GM23338 (cell line): ENCODE data around the gene MEIOSIN.

ENCODE experiments used
- CREB1 ChIP-seq: fragments of 250-450 bp; sonication (Bioruptor Pico); IDR thresholded peaks from 2 replicates; pipeline ENCODE4 v1.5.0; 2020; ENCODE audit warnings: low read depth, mild to moderate bottlenecking, moderate library complexity
- EZH2 ChIP-seq: fragments of 200-600 bp; sonication (generic); IDR thresholded peaks from one replicate; pipeline ENCODE4 v1.8.0; 2017; ENCODE audit warnings: antibody characterized with exemption, mild to moderate bottlenecking, low read depth; ENCODE audit not compliant: unreplicated experiment
- EZH2phosphoT487 ChIP-seq: fragments of 200-600 bp; sonication (generic); IDR thresholded peaks from one replicate; pipeline ENCODE4 v1.8.1; 2018; ENCODE audit warnings: antibody characterized with exemption; ENCODE audit not compliant: unreplicated experiment
- POLR2AphosphoS5 ChIP-seq: IDR thresholded peaks from 2 replicates; pipeline ENCODE4 v1.6.1; 2016; ENCODE audit warnings: antibody characterized with exemption, low read depth
- STAT1 ChIP-seq: IDR thresholded peaks from one replicate; pipeline ENCODE4 v1.6.1; 2016; ENCODE audit warnings: antibody characterized with exemption; ENCODE audit not compliant: unreplicated experiment
- ZNF114 ChIP-seq: fragments of 250-450 bp; sonication (Bioruptor Pico); IDR thresholded peaks from 2 replicates; pipeline ENCODE4 v1.5.0; 2020; ENCODE audit warnings: mild to moderate bottlenecking, moderate library complexity
- ZNF331 ChIP-seq: fragments of 250-450 bp; sonication (Bioruptor Pico); IDR thresholded peaks from 2 replicates; pipeline ENCODE4 v1.5.0; 2020; ENCODE audit warnings: low read depth, mild to moderate bottlenecking, moderate library complexity
- TF ChIP-seq, protein P1 (sequence below), 2 experiments: fragments of 200-600 bp in 1 of 2; sonication (generic) in 1 of 2; conservative IDR thresholded peaks; 2 replicates each; pipeline versions ENCODE4 v1.5.1 to v1.6.1; 2016 to 2017; ENCODE audit warnings: antibody characterized with exemption in 2 of 2, low read depth in 2 of 2, mild to moderate bottlenecking in 2 of 2, moderate library complexity in 1 of 2
- TF ChIP-seq, protein P2 (sequence below): IDR thresholded peaks from one replicate; pipeline ENCODE4 v1.6.1; 2018; ENCODE audit warnings: antibody characterized with exemption; ENCODE audit not compliant: unreplicated experiment
- TF ChIP-seq, protein P3 (sequence below): fragments of 250-450 bp; sonication (Bioruptor Pico); IDR thresholded peaks from 2 replicates; pipeline ENCODE4 v1.5.0; 2020; ENCODE audit warnings: mild to moderate bottlenecking, moderate library complexity

DNA sequence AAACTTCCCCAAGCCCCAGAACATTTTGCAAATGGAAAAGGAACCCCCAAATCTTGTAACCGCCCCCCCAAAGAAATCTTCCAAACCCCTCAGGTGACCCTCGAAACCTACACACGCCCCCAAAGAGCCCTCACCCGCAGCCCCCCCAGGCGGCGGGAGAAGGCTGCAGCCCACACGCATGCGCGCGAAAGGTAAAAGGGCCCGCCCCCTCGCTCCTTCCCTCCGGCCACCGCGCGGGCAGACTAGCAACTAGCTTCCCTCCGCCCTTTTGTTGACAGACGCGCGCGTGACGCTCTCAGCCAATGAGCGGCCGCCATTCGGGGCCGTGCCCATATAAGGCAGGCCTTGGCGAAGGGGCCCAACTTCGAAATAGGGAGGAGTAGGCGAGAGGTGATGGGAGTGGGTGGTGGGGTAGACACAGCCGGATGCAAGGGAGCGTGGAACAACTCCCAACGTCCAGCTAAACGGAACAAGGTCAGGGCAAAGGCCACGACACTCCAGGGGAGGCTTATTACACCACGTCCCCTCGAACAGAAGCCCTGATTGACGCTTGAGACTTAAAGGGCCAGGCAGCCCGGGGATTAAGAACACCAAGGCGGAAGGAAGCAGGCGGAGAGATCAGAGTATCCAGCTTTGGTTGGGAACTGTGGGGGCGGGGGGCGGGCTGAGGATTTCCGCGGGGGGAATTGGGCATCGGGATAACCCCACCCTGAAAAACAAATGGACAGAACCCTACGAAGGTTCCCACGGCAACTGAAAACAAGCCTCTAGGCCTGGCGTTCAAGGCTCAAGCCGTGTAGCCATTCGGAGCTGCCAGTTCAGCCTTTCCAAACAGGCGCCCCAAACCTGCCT, 15.9 kb upstream of the MEIOSIN start:
- peak; percentile 58 for TF ChIP-seq CREB1 (CRISPR knock-in tag)
- no peak for TF ChIP-seq EZH2
- TF ChIP-seq, protein P1, sequence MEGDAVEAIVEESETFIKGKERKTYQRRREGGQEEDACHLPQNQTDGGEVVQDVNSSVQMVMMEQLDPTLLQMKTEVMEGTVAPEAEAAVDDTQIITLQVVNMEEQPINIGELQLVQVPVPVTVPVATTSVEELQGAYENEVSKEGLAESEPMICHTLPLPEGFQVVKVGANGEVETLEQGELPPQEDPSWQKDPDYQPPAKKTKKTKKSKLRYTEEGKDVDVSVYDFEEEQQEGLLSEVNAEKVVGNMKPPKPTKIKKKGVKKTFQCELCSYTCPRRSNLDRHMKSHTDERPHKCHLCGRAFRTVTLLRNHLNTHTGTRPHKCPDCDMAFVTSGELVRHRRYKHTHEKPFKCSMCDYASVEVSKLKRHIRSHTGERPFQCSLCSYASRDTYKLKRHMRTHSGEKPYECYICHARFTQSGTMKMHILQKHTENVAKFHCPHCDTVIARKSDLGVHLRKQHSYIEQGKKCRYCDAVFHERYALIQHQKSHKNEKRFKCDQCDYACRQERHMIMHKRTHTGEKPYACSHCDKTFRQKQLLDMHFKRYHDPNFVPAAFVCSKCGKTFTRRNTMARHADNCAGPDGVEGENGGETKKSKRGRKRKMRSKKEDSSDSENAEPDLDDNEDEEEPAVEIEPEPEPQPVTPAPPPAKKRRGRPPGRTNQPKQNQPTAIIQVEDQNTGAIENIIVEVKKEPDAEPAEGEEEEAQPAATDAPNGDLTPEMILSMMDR (conservative IDR thresholded peaks at IDR 0.05; ENCODE audit: low read depth in 2 of 2), result no peak
- no peak for TF ChIP-seq EZH2phosphoT487
- no peak for TF ChIP-seq ZNF114 (CRISPR knock-in tag)
- TF ChIP-seq ZNF331, result no peak
- TF ChIP-seq POLR2AphosphoS5, result peak; percentile 65
- TF ChIP-seq, protein P2, sequence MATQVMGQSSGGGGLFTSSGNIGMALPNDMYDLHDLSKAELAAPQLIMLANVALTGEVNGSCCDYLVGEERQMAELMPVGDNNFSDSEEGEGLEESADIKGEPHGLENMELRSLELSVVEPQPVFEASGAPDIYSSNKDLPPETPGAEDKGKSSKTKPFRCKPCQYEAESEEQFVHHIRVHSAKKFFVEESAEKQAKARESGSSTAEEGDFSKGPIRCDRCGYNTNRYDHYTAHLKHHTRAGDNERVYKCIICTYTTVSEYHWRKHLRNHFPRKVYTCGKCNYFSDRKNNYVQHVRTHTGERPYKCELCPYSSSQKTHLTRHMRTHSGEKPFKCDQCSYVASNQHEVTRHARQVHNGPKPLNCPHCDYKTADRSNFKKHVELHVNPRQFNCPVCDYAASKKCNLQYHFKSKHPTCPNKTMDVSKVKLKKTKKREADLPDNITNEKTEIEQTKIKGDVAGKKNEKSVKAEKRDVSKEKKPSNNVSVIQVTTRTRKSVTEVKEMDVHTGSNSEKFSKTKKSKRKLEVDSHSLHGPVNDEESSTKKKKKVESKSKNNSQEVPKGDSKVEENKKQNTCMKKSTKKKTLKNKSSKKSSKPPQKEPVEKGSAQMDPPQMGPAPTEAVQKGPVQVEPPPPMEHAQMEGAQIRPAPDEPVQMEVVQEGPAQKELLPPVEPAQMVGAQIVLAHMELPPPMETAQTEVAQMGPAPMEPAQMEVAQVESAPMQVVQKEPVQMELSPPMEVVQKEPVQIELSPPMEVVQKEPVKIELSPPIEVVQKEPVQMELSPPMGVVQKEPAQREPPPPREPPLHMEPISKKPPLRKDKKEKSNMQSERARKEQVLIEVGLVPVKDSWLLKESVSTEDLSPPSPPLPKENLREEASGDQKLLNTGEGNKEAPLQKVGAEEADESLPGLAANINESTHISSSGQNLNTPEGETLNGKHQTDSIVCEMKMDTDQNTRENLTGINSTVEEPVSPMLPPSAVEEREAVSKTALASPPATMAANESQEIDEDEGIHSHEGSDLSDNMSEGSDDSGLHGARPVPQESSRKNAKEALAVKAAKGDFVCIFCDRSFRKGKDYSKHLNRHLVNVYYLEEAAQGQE, result no peak
- TF ChIP-seq, protein P3, sequence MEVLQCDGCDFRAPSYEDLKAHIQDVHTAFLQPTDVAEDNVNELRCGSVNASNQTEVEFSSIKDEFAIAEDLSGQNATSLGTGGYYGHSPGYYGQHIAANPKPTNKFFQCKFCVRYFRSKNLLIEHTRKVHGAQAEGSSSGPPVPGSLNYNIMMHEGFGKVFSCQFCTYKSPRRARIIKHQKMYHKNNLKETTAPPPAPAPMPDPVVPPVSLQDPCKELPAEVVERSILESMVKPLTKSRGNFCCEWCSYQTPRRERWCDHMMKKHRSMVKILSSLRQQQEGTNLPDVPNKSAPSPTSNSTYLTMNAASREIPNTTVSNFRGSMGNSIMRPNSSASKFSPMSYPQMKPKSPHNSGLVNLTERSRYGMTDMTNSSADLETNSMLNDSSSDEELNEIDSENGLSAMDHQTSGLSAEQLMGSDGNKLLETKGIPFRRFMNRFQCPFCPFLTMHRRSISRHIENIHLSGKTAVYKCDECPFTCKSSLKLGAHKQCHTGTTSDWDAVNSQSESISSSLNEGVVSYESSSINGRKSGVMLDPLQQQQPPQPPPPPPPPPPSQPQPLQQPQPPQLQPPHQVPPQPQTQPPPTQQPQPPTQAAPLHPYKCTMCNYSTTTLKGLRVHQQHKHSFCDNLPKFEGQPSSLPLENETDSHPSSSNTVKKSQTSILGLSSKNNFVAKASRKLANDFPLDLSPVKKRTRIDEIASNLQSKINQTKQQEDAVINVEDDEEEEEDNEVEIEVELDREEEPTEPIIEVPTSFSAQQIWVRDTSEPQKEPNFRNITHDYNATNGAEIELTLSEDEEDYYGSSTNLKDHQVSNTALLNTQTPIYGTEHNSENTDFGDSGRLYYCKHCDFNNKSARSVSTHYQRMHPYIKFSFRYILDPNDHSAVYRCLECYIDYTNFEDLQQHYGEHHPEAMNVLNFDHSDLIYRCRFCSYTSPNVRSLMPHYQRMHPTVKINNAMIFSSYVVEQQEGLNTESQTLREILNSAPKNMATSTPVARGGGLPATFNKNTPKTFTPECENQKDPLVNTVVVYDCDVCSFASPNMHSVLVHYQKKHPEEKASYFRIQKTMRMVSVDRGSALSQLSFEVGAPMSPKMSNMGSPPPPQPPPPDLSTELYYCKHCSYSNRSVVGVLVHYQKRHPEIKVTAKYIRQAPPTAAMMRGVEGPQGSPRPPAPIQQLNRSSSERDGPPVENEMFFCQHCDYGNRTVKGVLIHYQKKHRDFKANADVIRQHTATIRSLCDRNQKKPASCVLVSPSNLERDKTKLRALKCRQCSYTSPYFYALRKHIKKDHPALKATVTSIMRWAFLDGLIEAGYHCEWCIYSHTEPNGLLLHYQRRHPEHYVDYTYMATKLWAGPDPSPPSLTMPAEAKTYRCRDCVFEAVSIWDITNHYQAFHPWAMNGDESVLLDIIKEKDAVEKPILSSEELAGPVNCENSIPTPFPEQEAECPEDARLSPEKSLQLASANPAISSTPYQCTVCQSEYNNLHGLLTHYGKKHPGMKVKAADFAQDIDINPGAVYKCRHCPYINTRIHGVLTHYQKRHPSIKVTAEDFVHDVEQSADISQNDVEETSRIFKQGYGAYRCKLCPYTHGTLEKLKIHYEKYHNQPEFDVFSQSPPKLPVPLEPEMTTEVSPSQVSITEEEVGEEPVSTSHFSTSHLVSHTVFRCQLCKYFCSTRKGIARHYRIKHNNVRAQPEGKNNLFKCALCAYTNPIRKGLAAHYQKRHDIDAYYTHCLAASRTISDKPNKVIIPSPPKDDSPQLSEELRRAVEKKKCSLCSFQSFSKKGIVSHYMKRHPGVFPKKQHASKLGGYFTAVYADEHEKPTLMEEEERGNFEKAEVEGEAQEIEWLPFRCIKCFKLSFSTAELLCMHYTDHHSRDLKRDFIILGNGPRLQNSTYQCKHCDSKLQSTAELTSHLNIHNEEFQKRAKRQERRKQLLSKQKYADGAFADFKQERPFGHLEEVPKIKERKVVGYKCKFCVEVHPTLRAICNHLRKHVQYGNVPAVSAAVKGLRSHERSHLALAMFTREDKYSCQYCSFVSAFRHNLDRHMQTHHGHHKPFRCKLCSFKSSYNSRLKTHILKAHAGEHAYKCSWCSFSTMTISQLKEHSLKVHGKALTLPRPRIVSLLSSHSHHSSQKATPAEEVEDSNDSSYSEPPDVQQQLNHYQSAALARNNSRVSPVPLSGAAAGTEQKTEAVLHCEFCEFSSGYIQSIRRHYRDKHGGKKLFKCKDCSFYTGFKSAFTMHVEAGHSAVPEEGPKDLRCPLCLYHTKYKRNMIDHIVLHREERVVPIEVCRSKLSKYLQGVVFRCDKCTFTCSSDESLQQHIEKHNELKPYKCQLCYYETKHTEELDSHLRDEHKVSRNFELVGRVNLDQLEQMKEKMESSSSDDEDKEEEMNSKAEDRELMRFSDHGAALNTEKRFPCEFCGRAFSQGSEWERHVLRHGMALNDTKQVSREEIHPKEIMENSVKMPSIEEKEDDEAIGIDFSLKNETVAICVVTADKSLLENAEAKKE (CRISPR knock-in tag), result no peak
- TF ChIP-seq STAT1, result no peak
